T-cell (primary cell): ENCODE results near the gene PTPN13. TPM values are rescaled to one million over a fixed set of nuclear protein-coding genes. Genes with fewer than 3 reads are reported as not detected.

Experiments used
- ATAC-seq, 4 experiments: fragments of 200-7000 bp in 3 of 4; fragments of 150-1000 bp in 1 of 4; cut with Tn5 transposase; replicated peaks in 1 of 4; 1 replicate in 3 of 4; 2 replicates in 1 of 4; pipeline ENCODE4 v1.10.0; 2021; ENCODE audit warnings: moderate library complexity in 3 of 4, mild to moderate bottlenecking in 2 of 4, moderate number of reproducible peaks in 1 of 4
- CTCF ChIA-PET, 2 donors: fragments of 300-600 bp; sonication (Branson Sonifier 250); formaldehyde crosslinking; loops; one replicate each; lab custom pipeline; 2022; ENCODE audit warnings: antibody characterized with exemption in 2 of 2; lab: Charles Lee
- POLR2A ChIA-PET, 2 donors: fragments of 300-600 bp; sonication (Branson Sonifier 250); formaldehyde crosslinking; loops; one replicate each; lab custom pipeline; 2022; ENCODE audit warnings: antibody characterized with exemption in 2 of 2; lab: Charles Lee
- DNase-seq, 35 experiments: peaks; one replicate each; pipeline versions ENCODE4 v3.0.0 to v3.0.0-alpha.2; 2013 to 2023
- H3K27ac ChIP-seq: one replicate; pipeline ENCODE4 v1.5.1; 2013; ENCODE audit warnings: low read length
- H3K27me3 ChIP-seq, 2 experiments: replicated peaks in 1 of 2; 1 replicate in 1 of 2; 2 replicates in 1 of 2; pipeline versions ENCODE4 v1.6.1 to v1.7.0; 2013; ENCODE audit warnings: low read length in 1 of 2, mixed read lengths in 1 of 2; ENCODE audit not compliant: control insufficient read depth in 2 of 2, insufficient read depth in 2 of 2; ENCODE audit errors: extremely low read depth in 1 of 2
- H3K36me3 ChIP-seq, 2 donors: 1 replicate in 1 of 2; 2 replicates in 1 of 2; pipeline versions ENCODE4 v1.6.1 to v1.7.0; 2013; ENCODE audit warnings: low read length in 1 of 2; ENCODE audit not compliant: control insufficient read depth in 2 of 2, insufficient read depth in 1 of 2; ENCODE audit errors: extremely low read depth in 1 of 2
- H3K4me1 ChIP-seq, 2 experiments: 1 replicate in 1 of 2; 2 replicates in 1 of 2; pipeline versions ENCODE4 v1.6.1 to v1.7.0; 2013; ENCODE audit warnings: low read length in 2 of 2, mixed read lengths in 1 of 2; ENCODE audit not compliant: insufficient read depth in 2 of 2, control insufficient read depth in 1 of 2; ENCODE audit errors: extremely low read depth in 1 of 2
- H3K4me3 ChIP-seq, 2 donors: 1 replicate in 1 of 2; 2 replicates in 1 of 2; pipeline versions ENCODE4 v1.5.1 to v1.7.0; 2013; ENCODE audit warnings: mild to moderate bottlenecking in 2 of 2, low read length in 1 of 2, moderate library complexity in 1 of 2; ENCODE audit not compliant: control insufficient read depth in 1 of 2; ENCODE audit errors: extremely low read depth in 1 of 2
- H3K9me3 ChIP-seq: 2 replicates; pipeline ENCODE4 v1.7.0; 2013
- H3K27ac Mint-ChIP-seq, 2 donors: one replicate each; pipeline ENCODE4 v1.8.0; 2020 to 2021; ENCODE audit warnings: mild to moderate bottlenecking in 2 of 2, mixed read lengths in 2 of 2
- H3K27me3 Mint-ChIP-seq, 2 donors: one replicate each; pipeline ENCODE4 v1.8.0; 2021 to 2022; ENCODE audit warnings: mixed read lengths in 2 of 2
- H3K36me3 Mint-ChIP-seq: one replicate; pipeline ENCODE4 v1.8.0; 2021; ENCODE audit warnings: mixed read lengths
- H3K4me1 Mint-ChIP-seq, 3 donors: one replicate each; pipeline ENCODE4 v1.8.0; 2020 to 2022; ENCODE audit warnings: mixed read lengths in 3 of 3, mild to moderate bottlenecking in 1 of 3
- H3K4me3 Mint-ChIP-seq, 3 donors: one replicate each; pipeline ENCODE4 v1.8.0; 2020 to 2022; ENCODE audit warnings: mild to moderate bottlenecking in 3 of 3, mixed read lengths in 3 of 3, moderate library complexity in 3 of 3
- H3K9me3 Mint-ChIP-seq, 3 donors: one replicate each; pipeline ENCODE4 v1.8.0; 2020 to 2022; ENCODE audit warnings: mixed read lengths in 3 of 3
- WGBS: methylation state at CpG from one replicate; pipeline ENCODE4 v1.1.5; 2013; ENCODE audit warnings: missing lambda C conversion rate; ENCODE audit not compliant: insufficient coverage; 5-methylcytosine and 5-hydroxymethylcytosine counted together
- total RNA-seq, 35 experiments: library from RNA in 6 of 35; stranded (reverse) in 6 of 35; fragments of 120-200 nt in 1 of 35; gene quantifications; one replicate each; pipeline versions ENCODE4 v1.2.1 to v1.2.4 and lab custom pipeline; 2013 to 2026

The PTPN13 gene
- total RNA-seq, 5 donors from 2014 or later (not counting 1 experiment from before 2014, with no cell fraction given) = 0.90 to 8.1 (median 5.2) TPM

- no peaks in the 10 kb centered on the region for H3K9me3 ChIP-seq
- H3K4me3 ChIP-seq = no peak overlapping the region
- ChIA-PET CTCF (interaction anchor here in 1 of 2 donors (0.9 kb wide), 1 partner anchor 10 kb away, joined by 3 read pairs; no protein-coding TSS in a partner anchor), POLR2A (no interaction called here)
- Mint-ChIP-seq H3K36me3 (no peaks in the 10 kb centered on the region), H3K4me1 (no peaks in the 10 kb centered on the region), H3K9me3 (peaks cover 3 to 7% (median 4%) of the 10 kb centered on the region in 3 donors), H3K27me3 (peaks cover 0 to 6% of the 10 kb centered on the region in 2 donors), H3K4me3 (no peak overlapping the region), H3K27ac (no peak overlapping the region)
- no peaks in the 10 kb centered on the region for H3K27me3 ChIP-seq
- H3K36me3 ChIP-seq = no peaks in the 10 kb centered on the region
- WGBS = no CpG with 5 or more reads among the region's 2 CpGs
- no peaks in the 10 kb centered on the region for H3K4me1 ChIP-seq
- no peak overlapping the region for H3K27ac ChIP-seq
- ATAC-seq (no peak), DNase-seq (no peak)
Measured at GRCh38 chr4:86613734-86614133, 19.6 kb downstream of the PTPN13 start.

GRCh38 chr4:86614865-86615264, 20.8 kb downstream of the PTPN13 start:
- no peaks in the 10 kb centered on the region for H3K36me3 ChIP-seq
- H3K9me3 Mint-ChIP-seq = peaks cover 3 to 10% (median 4%) of the 10 kb centered on the region in 3 donors
- H3K36me3 Mint-ChIP-seq = no peaks in the 10 kb centered on the region
- no peaks in the 10 kb centered on the region for H3K9me3 ChIP-seq
- H3K4me1 ChIP-seq = no peaks in the 10 kb centered on the region
- no peak overlapping the region for H3K27ac Mint-ChIP-seq
- no peak overlapping the region for H3K4me3 ChIP-seq
- WGBS = no CpG with 5 or more reads among the region's 3 CpGs
- no peak overlapping the region for H3K4me3 Mint-ChIP-seq
- ATAC-seq (no peak), DNase-seq (no peak)
- H3K27ac ChIP-seq = no peak overlapping the region
- POLR2A ChIA-PET = no interaction called here
- no peaks in the 10 kb centered on the region for H3K4me1 Mint-ChIP-seq
- peaks cover 0 to 6% of the 10 kb centered on the region in 2 donors for H3K27me3 Mint-ChIP-seq
- no peaks in the 10 kb centered on the region for H3K27me3 ChIP-seq
- CTCF ChIA-PET = no interaction called here

GRCh38 chr4:86615501-86615900, 21.4 kb downstream of the PTPN13 start:
- CTCF ChIA-PET = interaction anchor here in 1 of 2 donors (0.5 kb wide), 1 partner anchor 34 kb away, joined by 4 read pairs; no protein-coding TSS in a partner anchor
- Histone ChIP-seq H3K36me3 (no peaks in the 10 kb centered on the region), H3K4me3 (no peak overlapping the region), H3K9me3 (no peaks in the 10 kb centered on the region), H3K27me3 (peaks cover 0 to 3% of the 10 kb centered on the region in 2 experiments), H3K27ac (no peak overlapping the region), H3K4me1 (no peaks in the 10 kb centered on the region)
- peaks cover 0 to 6% of the 10 kb centered on the region in 2 donors for H3K27me3 Mint-ChIP-seq
- no CpG with 5 or more reads among the region's 1 CpG for WGBS
- POLR2A ChIA-PET = no interaction called here
- H3K4me1 Mint-ChIP-seq = no peaks in the 10 kb centered on the region
- H3K36me3 Mint-ChIP-seq = no peaks in the 10 kb centered on the region
- ATAC-seq = no peak
- peaks cover 3 to 10% (median 4%) of the 10 kb centered on the region in 3 donors for H3K9me3 Mint-ChIP-seq
- no peak for DNase-seq
- H3K4me3 Mint-ChIP-seq = no peak overlapping the region
- H3K27ac Mint-ChIP-seq = no peak overlapping the region

- DNase-seq = no peak
- Histone ChIP-seq H3K27ac (no peak overlapping the region), H3K27me3 (peaks cover 0 to 3% of the 10 kb centered on the region in 2 experiments), H3K4me3 (no peak overlapping the region), H3K36me3 (no peaks in the 10 kb centered on the region), H3K4me1 (no peaks in the 10 kb centered on the region), H3K9me3 (no peaks in the 10 kb centered on the region)
- CTCF ChIA-PET = interaction anchor here in 1 of 2 donors (0.7 kb wide), 1 partner anchor 1948 kb away, joined by 4 read pairs; no protein-coding TSS in a partner anchor
- Mint-ChIP-seq H3K4me1 (no peaks in the 10 kb centered on the region), H3K27ac (no peak overlapping the region), H3K36me3 (no peaks in the 10 kb centered on the region), H3K4me3 (no peak overlapping the region), H3K27me3 (no peaks in the 10 kb centered on the region), H3K9me3 (peaks cover 3 to 10% (median 4%) of the 10 kb centered on the region in 3 donors)
- ATAC-seq = no peak
- POLR2A ChIA-PET = no interaction called here
Measured at GRCh38 chr4:86619656-86620055, 25.5 kb downstream of the PTPN13 start.

GRCh38 chr4:86621435-86621834, 27.3 kb downstream of the PTPN13 start:
- H3K9me3 Mint-ChIP-seq = peaks cover 3 to 10% (median 4%) of the 10 kb centered on the region in 3 donors
- POLR2A ChIA-PET = no interaction called here
- no peak overlapping the region for H3K4me3 ChIP-seq
- no peak overlapping the region for H3K27ac ChIP-seq
- no peaks in the 10 kb centered on the region for H3K4me1 Mint-ChIP-seq
- H3K27ac Mint-ChIP-seq = no peak overlapping the region
- DNase-seq = no peak
- no peaks in the 10 kb centered on the region for H3K4me1 ChIP-seq
- no peak overlapping the region for H3K4me3 Mint-ChIP-seq
- CTCF ChIA-PET = interaction anchor here in 1 of 2 donors (1.6 kb wide), 1 partner anchor 123 kb away, joined by 4 read pairs; no protein-coding TSS in a partner anchor
- H3K27me3 Mint-ChIP-seq = no peaks in the 10 kb centered on the region
- peaks cover 0 to 3% of the 10 kb centered on the region in 2 experiments for H3K27me3 ChIP-seq
- ATAC-seq = no peak
- H3K36me3 ChIP-seq = no peaks in the 10 kb centered on the region
- no peaks in the 10 kb centered on the region for H3K36me3 Mint-ChIP-seq
- no peaks in the 10 kb centered on the region for H3K9me3 ChIP-seq
- no CpG with 5 or more reads among the region's 1 CpG for WGBS

- no peak overlapping the region for H3K4me3 Mint-ChIP-seq
- no peaks in the 10 kb centered on the region for H3K36me3 Mint-ChIP-seq
- H3K4me1 Mint-ChIP-seq = no peaks in the 10 kb centered on the region
- POLR2A ChIA-PET = no interaction called here
- Histone ChIP-seq H3K4me1 (no peaks in the 10 kb centered on the region), H3K27ac (no peak overlapping the region), H3K4me3 (no peak overlapping the region), H3K36me3 (no peaks in the 10 kb centered on the region), H3K9me3 (no peaks in the 10 kb centered on the region), H3K27me3 (no peaks in the 10 kb centered on the region)
- no peaks in the 10 kb centered on the region for H3K9me3 Mint-ChIP-seq
- CTCF ChIA-PET = no interaction called here
- no peak for DNase-seq
- no peaks in the 10 kb centered on the region for H3K27me3 Mint-ChIP-seq
- H3K27ac Mint-ChIP-seq = no peak overlapping the region
- no peak for ATAC-seq
Measured at GRCh38 chr4:86626066-86626465, 32.0 kb downstream of the PTPN13 start.
